Panc1 (cell line): Measurements from ENCODE around the gene AGTR1.

Experiments
- CTCF ChIP-seq: fragments of 450-650 bp; IDR thresholded peaks from 2 replicates; pipeline ENCODE4 v1.5.1; 2017; ENCODE audit warnings: mild to moderate bottlenecking
- POLR2AphosphoS5 ChIP-seq: IDR thresholded peaks from 2 replicates; pipeline ENCODE4 v1.6.1; 2012; ENCODE audit warnings: mild to moderate bottlenecking, low read depth, low read length, moderate library complexity
- REST ChIP-seq, 2 experiments: IDR thresholded peaks; 2 replicates each; pipeline ENCODE4 v1.6.1; 2011 to 2012; ENCODE audit warnings: low read depth in 2 of 2, control low read depth in 1 of 2, low read length in 1 of 2, mild to moderate bottlenecking in 1 of 2, moderate library complexity in 1 of 2; ENCODE audit not compliant: insufficient read depth in 1 of 2
- SIN3A ChIP-seq: IDR thresholded peaks from 2 replicates; pipeline ENCODE4 v1.6.1; 2012; ENCODE audit warnings: low read depth, mild to moderate bottlenecking, low read length, moderate library complexity, borderline replicate concordance; ENCODE audit not compliant: insufficient read depth
- TCF7L2 ChIP-seq: IDR thresholded peaks from 2 replicates; pipeline ENCODE4 v1.6.1; 2011; ENCODE audit warnings: mild to moderate bottlenecking, low read depth, low read length, inconsistent platforms

DNA sequence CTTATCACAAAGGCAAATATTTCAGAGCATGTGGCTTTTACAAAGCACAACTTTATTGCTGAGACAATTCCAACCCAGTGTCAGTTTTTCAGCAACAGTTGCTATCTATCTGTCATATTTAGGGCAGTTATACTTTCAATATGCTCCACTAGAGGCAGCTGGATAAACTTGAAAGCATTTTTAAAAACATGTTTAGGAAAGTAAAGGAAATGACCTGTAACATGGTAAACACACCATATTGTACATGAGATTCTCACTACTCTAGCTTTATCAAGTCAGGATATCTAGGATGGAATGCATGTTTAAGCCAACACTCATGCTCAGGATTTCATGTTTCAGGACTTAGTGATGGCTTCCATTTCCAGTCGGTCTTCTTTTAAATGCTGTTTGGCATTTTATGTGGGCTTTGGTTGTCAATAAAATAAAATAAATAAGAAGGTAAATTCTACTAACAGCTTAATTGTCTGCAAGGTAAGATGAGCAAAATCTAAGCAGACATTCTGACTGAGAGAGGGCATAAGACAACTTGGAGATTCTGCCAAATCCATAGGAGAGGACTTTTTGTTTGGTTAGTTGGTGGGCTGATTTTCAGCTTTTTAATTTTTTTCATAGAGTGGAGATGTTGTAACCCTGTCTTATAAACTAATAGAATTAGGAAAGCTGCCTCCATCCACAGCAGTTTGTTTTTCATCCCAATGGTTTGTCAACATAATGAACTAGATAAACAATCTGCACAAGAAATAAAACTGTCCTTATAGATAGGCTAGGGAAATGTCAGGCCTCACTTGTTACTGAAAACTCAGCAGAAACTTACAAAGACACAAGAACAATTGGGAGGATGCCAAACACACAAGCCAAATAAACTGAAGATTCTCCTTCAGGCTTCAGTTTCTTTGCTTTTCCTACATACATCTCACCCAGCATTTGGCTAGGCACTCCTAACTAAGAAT lies 66.6 kb downstream of the AGTR1 start:
- no peak for TF ChIP-seq REST (IDR thresholded peaks at IDR 0.05; ENCODE audit: insufficient read depth in 1 of 2, low read depth in 2 of 2, low read length in 1 of 2)
- no peak for TF ChIP-seq POLR2AphosphoS5
- no peak for TF ChIP-seq CTCF
- TF ChIP-seq TCF7L2: no peak
- no peak for TF ChIP-seq SIN3A
